B cell (primary cell): ENCODE measurements around the gene ZNF181.

Experiments
- EZH2 ChIP-seq: IDR thresholded peaks from 2 replicates; pipeline ENCODE4 v1.6.1; 2012; ENCODE audit warnings: borderline replicate concordance, low read depth, mild to moderate bottlenecking, moderate library complexity, low read length; ENCODE audit not compliant: insufficient read depth, poor library complexity, severe bottlenecking
- TF ChIP-seq, protein P1 (sequence below): fragments of 200-600 bp; IDR thresholded peaks from one replicate; pipeline ENCODE4 v1.8.0; 2022; ENCODE audit warnings: antibody characterized with exemption, mild to moderate bottlenecking

DNA sequence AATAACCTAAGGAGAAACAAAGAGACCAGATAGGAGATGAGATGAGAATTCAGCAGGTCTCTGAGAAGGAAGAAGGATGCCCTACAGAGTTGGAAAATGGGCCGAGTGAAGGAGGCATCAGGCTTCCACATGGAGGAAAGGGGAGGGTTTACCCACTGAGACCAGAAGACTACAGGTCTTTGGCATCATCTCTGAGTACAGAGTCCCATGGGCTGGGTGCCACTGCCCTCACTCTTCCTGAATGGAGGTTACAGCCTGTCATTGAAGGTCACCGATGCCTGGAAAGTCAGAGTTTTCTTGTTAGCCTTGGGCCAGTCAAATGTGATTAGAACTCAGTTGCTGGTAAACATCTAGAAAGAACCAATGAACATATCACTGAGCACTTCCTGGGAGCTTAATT, 46.7 kb upstream of the ZNF181 start:
- TF ChIP-seq, protein P1, sequence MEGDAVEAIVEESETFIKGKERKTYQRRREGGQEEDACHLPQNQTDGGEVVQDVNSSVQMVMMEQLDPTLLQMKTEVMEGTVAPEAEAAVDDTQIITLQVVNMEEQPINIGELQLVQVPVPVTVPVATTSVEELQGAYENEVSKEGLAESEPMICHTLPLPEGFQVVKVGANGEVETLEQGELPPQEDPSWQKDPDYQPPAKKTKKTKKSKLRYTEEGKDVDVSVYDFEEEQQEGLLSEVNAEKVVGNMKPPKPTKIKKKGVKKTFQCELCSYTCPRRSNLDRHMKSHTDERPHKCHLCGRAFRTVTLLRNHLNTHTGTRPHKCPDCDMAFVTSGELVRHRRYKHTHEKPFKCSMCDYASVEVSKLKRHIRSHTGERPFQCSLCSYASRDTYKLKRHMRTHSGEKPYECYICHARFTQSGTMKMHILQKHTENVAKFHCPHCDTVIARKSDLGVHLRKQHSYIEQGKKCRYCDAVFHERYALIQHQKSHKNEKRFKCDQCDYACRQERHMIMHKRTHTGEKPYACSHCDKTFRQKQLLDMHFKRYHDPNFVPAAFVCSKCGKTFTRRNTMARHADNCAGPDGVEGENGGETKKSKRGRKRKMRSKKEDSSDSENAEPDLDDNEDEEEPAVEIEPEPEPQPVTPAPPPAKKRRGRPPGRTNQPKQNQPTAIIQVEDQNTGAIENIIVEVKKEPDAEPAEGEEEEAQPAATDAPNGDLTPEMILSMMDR = no peak
- no peak for TF ChIP-seq EZH2
